ENCODE data around the gene ZNF672. TPM values are rescaled to one million over a fixed set of nuclear protein-coding genes. Genes with fewer than 3 reads are reported as not detected.
"Not testable (repeated sequence)": the region's sequence is repeated elsewhere in the genome, so short reads cannot be mapped to it uniquely, and the experiment has no call there.

ZNF672 gene
- 38.9 and 43.4 TPM in 2 replicates for total RNA-seq
- 16.3 TPM for polyA plus RNA-seq (2012)

DNA sequence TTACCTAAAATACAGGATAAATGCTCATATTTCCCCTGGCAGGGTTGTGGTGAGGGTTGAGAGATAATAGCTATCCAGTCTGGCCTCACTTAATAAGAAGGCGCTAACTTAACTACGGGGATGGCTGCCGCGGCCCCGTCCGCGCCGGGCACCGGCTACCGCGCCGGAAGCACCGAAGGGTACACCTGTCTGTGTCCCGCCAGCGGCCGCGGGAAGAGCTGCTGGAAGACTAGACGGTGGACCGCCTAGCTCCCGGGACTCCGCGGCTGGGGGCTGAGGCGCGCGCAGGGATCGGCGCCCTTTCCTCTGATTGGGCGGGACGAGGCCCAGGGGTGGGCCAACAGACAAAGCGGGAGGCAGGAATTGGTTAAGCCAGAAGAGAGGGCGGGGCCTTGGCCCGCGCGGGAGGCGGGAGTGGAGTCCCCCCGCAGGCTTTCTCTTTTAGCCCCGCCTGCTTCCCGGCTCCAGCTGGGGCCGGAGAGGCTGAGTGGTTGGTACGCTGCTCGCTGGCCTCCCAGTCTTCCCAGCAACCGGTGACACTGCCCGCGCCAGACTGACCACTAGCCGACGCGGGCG is at the start of gene ZNF672:
ZNF672 (plus strand) TSS at position 444 of the 576 bp plus-strand sequence. CDS start 9,051 bp downstream, outside the sequence.
- DNase-seq (ENCODE audit: low read depth), result peak; percentile 99

DNA sequence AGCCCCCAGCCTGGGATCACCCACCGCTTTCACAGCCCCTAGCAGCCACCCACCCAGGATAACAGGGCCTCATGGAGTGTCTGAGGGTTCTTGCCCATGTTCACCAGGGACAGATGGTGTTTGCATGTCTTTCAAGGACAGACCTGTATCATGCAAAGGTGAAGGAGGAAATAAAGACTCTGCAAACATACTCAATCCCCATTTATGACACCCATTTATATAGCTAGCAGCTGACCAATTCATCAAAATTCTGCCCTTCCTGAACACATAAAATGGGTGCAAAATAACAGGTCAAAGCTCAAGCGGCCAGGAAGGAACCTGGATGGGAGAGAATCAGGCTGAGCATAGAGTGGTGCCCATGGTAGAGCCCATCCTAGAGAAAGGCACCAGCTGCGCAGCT is 49.7 kb upstream of the ZNF672 start:
- no peak for DNase-seq (ENCODE audit: low read depth)

DNA sequence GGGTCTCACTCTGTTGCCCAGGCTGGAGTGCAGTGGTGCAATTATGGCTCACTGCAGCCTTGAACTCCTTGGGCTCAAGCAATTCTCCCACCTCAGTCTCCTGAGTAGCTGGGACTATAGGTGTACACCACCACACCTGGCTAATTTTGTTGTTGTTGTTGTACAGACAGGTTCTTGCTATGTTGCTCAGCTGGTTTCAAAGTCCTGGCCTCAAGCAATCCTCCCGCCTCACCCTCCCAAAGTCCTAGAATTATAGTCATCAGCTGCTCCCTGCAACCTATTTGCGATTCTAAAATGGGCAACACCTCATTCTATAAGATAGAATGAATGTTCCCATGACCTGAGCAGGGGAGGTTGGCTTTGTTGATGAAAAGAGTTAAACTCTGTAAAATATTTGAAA is 48.7 kb upstream of the ZNF672 start:
- not testable (repeated sequence) for DNase-seq (ENCODE audit: low read depth)

DNA sequence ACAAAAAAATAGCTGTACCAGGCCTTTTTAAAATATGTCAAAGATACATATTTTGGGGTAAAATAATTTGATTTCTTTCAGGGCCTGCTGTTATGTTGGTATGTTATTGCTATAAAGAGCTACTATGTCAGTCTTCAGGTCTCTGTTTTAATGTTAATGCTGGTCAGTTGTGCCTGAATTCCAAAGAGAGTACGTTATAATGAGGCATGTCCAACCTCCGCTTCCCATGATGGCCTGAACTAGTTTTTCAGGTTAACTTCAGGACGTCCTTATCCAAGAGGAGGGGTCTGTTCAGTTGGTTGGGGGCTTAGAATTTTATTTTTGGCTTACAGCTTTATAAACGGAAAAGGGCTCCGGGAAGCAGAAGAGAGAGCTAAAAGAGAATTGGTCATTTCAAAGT is 47.6 kb upstream of the ZNF672 start:
- no peak for DNase-seq (ENCODE audit: low read depth)

DNA sequence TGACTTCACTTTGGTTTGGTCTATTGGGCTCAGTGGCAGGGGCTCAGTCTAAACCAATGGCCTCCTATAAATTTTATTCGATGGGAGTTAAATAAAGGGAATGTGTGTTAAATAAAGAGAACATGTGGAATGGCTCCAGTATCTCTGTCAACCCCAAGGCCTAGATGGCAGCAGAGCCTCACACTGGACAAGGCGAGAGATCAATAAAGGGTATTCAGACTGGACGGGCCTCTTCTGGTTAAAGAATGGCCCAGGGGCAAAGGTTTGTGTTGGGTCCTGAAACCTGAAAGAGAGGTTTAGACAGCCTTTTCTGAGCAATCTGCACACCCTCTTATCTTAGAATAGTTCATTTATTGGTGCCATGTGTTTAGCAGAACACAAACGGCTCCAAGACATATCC is 47.0 kb upstream of the ZNF672 start:
- DNase-seq (ENCODE audit: low read depth), result no peak

DNA sequence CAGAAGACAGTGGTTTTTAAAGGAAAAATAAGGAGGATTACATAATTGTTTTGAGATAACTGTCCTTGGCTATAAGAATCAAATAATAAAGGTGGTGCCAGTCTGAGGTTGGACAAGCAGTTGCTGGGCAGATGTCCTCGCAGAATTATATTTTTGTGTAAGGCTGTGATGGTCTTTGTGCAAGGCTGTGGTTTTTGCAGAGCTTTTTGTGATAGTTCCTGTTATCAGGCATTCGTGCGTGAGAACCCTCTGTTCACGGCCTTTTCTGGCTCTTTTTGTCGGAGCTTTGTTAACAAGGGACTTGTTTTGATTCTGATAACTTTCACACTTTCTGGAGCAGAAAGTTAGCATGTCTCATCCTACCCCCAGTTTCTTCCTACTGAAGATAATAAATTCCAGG is 45.7 kb upstream of the ZNF672 start:
- DNase-seq (ENCODE audit: low read depth), result no peak

DNA sequence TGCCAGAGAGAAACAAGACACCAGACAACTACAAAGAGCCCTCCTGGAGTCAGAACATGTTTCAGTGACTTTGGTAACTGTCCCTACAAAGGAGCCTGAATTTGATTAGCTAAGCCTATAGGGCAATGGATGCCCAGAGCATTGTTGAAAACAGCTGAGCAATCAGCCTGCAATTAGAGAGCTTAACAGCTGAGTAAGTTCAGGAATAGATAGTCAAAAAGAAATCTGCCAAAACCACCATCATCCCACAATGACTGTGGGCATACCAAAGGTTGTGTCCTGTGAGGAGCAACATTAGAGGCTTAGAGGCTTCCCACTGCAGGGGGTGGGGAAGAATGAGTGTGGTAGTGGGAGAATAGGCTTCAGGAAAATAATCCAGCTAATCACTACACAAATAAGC is 44.4 kb upstream of the ZNF672 start:
- DNase-seq (ENCODE audit: low read depth), result peak; percentile 85

DNA sequence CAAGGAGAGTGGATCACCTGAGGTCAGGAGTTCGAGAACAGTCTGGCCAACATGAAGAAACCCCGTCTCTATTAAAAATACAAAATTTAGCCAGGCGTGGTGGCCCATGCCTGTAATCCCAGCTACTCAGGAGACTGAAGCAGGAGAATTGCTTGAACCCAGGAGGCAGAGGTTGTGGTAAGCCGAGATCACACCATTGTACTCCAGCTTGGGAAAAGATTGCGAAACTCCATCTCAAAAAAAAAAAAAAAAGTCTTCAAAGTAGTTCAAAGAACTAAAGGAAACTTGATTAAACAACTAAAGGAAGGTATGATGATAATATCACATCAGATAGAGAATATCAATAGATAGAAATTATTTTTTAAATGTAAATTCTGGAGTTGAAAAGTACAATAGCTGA is 43.4 kb upstream of the ZNF672 start:
- not testable (repeated sequence) for DNase-seq (ENCODE audit: low read depth)

DNA sequence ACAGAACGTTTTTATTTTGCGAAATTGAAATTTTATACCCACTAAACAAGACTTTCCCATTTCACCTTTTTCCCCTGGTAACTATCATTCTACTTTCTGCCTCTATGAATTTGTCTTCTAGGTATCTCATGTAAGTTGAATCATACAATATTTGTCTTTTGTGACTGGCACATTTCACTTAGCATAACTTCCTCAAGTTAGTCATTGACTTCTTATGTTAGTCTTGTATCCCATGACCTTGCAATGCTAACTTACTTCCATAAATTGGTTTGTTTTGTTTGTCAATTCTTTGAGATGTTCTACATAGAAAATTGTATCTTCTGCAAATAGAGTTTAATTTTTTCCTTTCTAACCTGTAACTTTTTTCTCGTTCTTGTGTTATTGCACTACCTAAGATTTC is 39.2 kb upstream of the ZNF672 start:
- no peak for DNase-seq (ENCODE audit: low read depth)

DNA sequence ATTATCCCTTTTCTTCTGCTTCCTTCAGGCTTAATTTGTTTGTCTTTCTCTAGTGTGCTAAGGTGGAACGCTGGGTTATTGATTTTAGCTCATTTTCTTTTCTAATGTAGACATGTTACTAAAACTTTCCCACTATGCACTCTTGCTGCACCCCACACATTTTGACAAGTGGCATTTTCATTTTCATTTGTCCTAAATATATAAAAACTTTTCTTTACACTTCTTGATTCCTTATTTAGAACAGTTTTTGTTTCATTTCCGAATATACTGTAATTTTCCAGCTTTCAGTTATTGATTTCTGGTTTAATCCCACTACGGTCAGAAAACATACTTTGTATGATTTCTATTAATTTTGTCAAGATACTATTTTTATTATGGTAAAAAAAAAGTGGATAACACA is 37.6 kb upstream of the ZNF672 start:
- DNase-seq (ENCODE audit: low read depth), result no peak

DNA sequence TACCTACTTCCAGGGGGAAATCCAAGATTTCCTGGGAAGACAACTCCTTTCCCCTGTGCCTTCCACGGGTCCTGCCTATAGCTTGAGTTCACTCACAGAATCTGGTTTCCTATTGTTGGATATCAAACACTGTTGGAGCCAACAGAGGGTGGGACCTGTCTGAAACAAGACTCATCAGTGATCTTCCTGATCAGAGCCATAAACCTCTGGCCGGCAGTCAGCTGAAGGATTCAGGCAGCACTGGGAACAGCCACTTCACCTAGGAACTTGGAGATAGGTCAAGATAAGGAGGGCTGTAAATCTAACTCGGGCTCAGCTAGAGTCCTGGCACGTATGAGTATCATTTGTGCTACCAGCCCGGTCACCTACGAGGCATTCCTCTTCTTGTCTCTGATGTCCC is 35.6 kb upstream of the ZNF672 start:
- no peak for DNase-seq (ENCODE audit: low read depth)

DNA sequence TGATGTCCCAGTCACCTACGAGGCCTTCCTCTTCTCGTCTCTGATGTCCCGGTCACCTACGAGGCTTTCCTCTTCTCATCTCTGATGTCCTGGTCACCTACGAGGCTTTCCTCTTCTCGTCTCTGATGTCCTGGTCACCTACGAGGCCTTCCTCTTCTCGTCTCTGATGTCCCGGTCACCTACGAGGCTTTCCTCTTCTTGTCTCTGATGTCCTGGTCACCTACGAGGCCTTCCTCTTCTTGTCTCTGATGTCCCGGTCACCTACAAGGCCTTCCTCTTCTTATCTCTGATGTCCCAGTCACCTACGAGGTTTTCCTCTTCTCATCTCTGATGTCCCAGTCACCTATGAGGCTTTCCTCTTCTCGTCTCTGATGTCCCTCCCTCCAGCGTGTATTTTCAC is 34.5 kb upstream of the ZNF672 start:
- not testable (repeated sequence) for DNase-seq (ENCODE audit: low read depth)

DNA sequence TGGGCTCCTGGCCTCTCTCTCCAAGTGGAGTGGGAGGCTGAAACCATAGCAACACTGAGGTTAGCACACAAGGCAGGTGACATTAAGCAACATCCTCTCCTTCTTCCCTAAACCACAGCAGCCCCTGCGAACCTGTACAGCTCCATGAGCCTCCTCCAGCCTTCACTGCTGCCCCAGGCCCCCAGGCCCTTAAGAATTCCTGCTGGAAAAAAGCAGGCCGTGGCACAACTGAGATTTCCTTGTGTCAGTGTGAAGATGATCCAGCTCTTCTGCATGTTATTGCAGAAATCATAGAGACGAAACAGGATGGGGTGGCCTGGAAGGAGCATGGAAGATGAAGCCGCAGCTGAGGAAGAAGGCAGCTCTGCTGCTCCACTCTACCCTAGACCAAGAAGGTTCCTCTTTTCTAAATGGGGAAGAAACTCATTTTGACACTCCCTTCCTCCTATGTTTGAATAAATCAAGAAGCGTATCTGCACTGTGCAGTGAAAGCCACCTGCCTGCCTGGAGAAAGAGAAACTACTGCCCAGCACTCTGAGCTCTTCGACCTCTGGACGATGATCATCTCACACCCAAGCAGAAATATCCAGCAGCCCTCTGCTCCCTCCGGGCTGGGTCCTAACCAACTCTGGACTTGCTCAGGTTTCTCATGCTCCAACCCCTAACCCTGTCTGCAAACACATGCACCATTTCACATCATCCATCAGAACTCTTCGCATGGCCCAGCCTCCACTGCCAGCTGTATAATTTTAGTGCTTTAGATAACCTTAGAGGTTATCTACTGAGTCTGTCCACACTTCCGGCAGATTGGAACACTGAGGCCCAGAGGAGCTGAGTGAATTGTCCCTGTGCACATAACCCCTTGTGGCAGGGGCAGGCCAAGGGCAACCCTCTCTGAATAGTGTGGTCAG is 33.0 kb upstream of the ZNF672 start:
- no peak for DNase-seq (ENCODE audit: low read depth)

DNA sequence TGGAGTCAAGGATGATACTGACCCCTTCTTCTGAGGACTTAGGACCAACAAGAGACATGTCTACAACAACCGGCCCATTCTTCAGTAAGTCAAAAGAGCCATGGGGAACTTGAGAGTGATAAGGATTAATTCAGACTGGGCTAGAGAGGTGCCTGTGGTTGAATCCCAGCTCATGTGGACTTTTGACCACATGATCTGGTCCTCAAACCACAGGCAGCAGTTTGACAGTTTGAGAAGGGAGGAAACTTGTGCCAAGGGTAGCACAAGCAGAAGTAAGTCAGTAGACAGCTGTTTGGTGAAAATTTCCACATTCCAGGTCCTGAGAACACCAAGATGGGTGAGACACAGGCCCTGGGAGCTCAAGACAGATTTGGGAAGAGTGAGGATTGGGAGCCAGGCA is 32.1 kb upstream of the ZNF672 start:
- peak; percentile 88 for DNase-seq (ENCODE audit: low read depth)

DNA sequence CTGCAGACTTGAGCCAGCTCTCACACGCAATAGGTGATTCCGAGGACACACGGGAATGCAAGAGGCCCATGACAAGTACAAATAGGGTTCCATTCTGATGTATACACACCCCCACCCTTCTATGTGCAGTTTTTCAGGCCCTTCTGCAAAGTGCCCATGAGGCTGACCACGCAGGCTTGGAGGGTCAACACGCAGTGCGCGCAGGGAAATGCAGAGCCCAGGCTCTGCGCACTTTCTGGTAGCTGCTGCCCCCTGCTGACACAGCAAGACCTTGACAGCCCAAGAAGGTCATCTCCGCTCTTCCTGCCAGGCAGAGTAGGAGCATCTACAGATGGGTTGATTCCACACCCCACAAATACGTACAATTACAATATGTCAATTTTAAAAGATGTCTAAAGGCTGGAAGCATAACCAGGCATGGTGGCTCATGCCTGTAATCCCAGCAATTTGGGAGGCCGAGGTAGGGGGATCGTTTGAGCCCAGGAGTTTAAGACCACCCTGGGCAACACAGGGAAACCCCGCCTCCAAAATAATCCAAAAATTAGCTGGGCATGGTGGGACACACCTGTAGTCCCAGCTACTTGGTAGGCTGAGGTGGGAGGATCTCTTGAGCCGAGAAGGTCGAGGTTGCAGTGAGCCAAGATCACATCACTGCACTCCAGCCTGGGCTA is 30.8 kb upstream of the ZNF672 start:
- DNase-seq (ENCODE audit: low read depth), result peak; percentile 47

DNA sequence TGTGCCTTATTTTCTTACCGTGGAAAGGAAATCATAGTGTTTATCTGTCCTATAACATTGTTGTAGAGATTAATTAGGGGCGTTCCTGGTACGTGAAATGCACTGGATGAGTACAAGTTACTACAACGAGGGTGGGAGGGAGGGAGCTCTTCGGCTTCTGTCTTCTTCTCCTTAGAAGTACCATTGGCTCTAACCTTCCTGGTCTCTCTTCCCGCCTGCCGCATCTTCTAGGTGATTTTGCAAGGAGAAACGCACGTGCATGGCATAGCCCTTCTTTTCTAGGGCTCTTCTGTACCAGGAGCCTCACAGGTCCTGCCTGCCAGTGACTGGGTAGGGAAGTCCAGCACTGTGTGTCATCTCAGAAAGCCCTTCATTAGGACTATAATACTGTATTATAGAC is 29.1 kb upstream of the ZNF672 start:
- DNase-seq (ENCODE audit: low read depth), result no peak

DNA sequence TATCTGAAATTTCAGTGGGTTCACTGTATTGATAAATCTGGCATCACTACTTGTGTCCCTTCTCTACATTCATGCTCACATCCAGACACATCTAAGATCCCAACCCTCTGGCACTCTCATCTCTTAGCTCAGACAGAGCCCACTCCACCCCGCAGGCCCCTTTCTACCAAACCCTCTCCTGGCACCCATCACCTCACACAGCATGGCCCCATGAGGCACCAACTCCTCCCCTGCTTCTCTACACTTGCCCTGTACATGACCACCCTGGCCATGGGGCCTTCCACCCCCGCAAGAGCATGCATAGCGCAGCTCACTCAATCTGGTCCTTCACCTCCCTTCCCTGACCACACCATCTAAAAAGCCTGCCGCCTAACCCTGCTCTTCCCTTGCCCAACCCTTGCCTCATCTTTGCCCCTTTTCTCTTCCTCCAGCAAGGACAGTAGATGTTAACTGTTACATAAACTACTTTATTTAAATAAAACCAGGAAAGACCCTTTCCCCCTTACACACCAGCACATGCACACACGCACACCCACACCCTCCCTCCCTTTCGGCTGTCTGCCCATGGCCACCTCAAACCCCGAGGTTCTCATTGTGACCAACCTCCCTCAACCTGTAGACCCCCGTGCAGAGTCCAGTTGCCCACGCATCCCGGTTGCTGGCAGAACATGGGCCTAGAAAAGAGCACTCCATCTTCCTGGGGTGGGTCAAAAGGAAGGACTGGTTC is 27.9 kb upstream of the ZNF672 start:
- DNase-seq (ENCODE audit: low read depth), result no peak

DNA sequence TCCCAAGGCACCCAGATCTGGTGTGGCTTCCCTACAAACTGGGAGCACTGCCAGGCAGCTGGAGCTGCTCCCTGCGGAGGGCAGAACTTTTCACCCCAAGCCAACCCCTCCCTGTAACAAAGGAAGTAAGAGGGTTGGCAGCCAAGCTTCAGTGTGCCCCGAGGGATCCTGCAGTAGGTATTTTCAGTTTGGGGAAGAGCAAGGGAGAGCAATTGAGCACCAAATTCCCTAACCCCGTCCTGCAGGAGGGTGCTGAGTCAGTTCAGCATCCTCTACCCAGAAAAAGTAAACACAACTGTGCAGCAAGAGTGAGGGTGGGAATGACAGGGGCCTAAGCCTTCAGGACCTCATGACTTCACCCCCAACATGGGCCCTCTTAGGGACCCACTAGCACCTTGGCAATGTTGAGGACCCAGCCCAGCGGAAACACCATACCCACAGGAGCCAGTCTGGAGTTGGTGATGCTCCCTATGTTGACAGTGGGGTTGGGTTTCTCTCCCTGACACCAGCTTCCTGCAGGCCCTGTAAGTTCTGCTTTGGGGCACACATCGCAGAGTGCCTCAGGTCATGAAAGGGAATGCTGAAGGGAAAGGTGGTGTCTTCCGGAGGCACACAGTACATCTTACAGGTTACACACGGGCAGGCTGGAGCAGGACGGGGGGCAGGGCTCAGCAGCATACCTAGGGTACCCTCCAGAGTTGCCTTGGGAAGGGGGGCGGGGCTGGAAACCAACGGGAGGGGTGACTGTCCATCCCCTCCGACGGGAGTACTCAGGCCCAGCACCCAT is 27.1 kb upstream of the ZNF672 start:
- no peak for DNase-seq (ENCODE audit: low read depth)

DNA sequence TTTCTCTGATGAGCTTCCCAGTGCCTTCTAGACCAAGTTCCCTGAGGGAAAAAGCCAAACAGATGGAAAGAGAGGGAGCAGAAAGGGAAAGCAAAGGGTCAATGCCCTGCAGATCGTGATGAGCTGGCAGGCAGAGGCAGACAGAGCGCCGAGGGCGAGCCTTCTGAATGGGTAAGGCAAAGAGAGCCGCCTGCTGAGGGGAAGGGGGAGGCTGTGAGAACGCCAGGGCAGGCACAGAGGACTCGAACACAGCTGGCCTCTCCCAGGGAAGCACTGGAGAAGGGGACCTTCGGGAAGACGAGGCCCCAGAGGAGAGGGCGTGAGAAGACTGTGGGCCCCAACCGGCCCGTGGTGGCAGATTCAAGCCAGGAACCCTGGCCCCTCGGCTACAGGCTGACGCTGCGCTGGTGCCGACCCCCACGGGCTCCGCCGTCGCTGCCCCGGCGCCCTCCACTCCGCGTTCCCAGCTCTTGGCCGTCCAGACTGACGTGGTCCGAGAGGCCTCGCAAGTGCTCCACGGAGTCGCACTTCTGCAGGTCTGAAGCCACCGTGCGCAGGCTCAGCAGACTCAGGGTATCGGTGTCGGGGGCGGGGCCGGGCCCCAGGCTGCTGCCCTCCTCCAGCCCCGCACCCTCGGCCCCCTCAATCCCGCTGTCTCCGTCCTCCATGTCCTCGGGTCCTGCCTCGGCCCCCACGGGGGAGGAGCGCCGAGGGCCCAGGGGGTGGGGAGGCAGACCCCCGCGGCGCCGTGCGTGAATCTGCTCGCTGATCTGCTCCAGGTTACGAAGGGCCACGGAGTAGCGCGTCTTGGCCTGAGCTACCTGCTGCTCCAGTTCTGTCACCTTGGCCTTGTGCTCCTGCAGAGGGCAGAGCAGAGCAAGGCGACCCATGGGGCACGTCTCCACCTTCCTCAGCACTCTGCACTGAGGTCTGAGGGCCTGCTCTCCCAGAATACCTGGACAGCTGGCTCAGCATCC is 26.2 kb upstream of the ZNF672 start:
- DNase-seq (ENCODE audit: low read depth), result no peak

Measured in myocyte (in vitro differentiated cells).